GM15510 (cell line): ENCODE data around the gene CDH13.

Experiments
- POLR2A ChIP-seq: IDR thresholded peaks from 3 replicates; pipeline ENCODE4 v1.6.1; 2011; ENCODE audit warnings: borderline replicate concordance; ENCODE audit not compliant: insufficient read length; ENCODE audit errors: extremely low read depth

Gene CDH13

DNA sequence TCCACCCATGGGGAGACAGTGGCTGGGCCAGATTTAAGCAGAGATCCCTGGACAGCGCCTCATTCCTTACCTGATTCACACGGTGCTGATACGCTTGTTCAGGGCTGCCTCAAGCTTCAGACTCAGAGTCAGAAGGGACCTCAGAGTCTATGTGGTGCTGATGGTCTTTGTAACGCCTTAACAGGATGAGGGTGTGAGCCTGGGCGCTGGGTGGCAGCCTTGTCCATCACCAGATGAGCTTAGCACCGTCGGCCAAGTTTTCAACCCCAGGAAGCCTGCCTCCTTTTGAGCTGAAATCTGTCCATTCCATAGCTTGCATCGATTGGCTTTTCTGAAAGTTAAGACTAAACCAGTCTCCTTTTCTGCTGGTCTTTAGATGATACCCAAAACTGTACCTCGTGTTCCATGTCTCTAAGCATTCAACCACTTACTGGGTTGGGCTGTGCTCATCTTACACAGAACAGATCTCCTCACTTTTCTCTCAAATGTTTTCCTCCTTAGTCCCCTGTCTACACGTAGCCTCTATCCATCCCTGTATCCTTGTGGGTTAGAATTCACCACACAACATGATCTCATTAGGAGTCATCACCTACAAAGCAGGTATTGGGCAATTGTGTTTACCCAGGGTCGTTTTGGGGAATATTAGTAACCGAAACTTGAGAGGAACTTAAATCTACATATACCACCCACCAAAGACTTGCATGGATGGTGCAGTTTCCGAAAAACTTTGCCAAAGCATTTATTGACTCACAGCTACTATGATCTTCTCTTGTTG, 573.4 kb downstream of the CDH13 start:
- TF ChIP-seq POLR2A: no peak

DNA sequence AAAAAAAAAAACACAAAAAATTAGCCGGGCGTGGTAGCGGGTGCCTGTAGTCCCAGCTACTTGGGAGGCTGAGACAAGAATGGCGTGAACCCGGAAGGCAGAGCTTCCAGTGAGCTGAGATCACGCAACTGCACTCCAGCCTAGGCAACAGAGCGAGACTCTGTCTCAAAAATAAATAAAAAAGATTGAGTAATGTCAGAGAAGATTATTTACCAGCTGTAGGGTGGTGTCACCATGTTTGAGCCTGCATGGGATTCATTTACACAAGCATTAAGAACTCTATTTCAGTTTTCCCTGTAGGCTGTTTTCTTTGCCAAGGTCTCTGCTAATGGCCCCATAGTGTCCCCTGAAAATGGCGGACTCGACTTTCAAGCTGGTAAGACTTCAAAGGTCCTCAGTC, 575.0 kb downstream of the CDH13 start:
- no peak for TF ChIP-seq POLR2A

DNA sequence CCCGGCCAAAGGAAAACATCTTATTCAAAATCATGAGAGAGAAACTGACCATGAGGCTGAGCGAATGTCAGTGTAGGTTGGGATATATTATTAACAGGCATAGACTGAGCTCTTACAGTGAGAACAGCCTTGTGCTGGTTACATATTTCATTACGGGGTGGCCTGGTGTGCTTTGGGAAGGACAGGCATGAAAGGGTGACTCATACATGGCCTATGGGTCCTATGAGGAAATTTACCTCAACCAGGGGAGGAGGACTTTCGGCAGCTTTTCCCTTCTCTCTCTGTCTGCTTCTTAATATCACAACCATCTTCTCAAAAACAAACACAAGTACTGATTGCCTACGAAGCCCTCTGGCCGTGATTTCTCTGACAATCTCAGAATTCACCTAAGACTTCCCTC, 579.1 kb downstream of the CDH13 start:
- no peak for TF ChIP-seq POLR2A

DNA sequence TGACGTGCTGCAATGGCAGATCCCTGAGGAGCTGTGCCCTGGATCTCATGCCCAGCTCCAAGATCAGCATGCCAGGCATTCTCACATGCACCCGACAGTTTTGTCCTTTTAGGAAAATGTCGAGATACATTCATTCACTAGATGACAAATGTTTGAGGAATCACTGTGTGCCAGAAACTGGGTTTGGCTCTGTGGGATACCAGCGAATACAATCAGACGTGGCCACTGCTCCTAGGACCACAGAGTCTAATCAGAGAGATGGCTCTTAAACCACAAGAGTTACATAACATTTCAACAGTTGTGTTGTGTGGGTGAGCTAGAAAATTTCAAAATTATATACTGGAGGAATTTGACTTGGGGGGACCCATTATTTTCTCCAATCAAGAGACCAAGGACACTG, 579.7 kb downstream of the CDH13 start:
- TF ChIP-seq POLR2A: no peak

DNA sequence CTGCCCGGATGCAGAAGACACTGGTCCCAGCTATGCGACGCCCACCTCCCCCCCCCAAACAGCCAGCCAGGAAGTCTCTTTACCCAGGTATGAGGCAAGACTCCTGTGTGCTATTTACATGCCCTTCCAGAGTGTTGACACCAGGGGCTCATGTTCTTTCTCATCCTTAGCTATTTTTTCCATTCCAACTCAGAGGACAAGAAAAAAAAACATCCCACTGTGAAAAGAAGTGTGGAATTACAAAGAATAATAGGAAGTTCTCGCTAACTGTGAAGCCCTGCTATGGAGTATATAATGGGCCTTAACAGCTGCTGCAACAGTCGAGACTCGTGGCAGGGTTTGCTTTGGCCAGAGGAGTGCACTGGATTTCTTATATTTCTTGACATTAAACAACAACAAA, 584.9 kb downstream of the CDH13 start:
- no peak for TF ChIP-seq POLR2A

DNA sequence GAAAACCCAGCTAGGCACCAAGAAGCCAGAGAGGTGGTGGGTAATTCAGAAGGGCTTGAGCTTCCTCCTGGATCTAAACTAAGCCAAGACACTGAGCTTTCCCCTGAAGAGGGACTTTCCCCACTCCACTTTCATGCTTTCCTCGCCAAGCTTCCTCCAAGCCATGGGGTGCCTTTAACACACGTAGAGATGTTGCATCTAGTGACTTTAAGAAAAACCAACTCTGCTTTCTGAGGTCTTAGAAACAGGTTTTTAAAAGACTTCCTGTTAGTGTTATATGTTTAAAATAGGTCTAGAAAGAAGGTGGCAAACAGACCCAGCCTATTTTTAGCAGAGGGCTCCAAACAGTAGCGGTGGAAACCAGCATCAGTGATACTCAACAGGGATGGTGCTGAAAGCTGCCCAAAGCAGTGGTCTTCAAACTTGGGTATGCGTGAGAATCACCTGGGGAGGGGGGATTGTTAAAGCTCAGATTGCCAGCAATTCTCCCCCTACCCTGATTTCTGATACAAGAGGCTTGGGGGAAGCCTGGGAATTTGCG, 585.6 kb downstream of the CDH13 start:
- no peak for TF ChIP-seq POLR2A

DNA sequence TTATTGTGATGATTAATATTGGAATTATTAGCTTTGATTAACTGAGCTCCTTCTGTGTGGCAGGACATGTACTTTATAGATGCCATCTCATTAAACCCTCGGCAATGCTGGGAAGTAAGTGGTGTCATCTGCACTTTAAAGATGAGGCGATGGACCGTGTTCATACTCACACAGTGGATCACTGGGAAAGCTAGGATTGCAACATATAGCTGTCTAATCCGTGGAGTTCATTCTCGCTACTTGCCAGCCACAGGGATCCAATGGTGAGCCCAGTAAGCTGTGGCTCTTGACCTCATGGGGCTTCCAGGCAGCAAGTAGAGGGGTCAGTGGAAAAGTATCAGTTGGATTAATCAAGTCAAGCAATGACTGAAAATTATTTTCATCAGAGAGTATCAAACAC, 587.9 kb downstream of the CDH13 start:
- TF ChIP-seq POLR2A: no peak

DNA sequence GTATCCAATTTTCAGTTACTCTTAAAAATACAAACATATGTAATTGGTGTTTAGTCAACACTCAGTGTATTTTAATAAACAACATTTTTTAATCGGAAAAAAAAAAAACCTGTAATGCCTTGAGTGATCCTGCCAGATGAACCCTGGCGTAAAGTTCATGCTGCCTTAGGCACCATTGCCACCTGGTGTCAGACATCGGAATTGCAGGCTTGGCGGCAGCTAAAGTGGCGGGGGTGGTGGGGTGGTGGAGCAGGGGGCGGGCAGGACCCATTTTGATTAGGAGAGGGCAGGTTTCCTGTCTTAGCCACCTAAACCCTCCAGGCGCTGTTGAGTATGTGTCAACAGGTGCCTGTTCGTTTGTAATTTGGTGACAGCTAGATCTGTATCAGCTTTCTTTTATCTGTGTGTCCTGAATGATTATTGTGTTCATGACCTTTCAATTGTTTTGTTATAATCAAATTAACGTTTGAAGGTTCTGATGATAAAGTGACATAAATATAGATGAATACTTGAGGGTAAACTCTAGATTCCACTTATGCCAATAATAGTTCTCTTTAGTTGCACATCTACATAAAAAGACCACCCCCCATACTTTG, 588.7 kb downstream of the CDH13 start:
- TF ChIP-seq POLR2A: no peak

DNA sequence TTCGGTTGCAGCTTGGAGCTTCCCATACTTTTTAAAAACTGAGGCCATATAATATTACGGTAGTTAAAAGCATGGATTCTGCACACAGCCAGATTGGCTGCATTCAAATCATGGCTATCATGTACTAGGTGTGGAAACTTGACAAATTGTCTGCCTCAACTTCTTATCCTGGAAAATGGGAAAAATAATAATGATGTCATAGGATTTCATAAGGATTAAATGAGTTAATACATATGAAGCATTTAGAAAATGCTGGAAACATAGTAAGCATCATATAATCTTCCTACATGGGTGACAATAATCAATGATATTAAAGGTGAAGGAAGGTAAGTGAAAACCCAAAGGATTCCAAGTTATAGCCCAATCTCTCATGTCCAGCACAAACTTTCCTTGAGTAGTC, 592.5 kb downstream of the CDH13 start:
- no peak for TF ChIP-seq POLR2A

DNA sequence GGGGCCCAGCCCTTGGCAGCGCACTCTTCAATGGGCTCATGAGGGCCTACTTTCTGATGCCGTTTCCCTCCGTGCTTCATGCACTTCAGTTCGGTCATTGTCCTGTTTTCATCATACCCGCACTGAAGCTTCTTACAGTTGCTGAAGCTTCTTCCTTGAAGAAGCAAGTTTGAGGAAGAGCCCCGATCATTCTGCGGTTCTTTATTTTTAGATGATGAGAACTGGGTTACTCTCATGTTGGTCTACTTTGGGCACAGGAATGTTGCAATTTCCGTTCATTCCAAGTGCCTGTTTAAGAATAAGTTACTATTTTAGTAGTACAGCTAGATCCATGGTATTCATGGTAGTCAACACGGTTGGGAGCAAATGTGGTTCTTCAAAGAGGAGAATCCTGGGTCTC, 593.3 kb downstream of the CDH13 start:
- TF ChIP-seq POLR2A: no peak

DNA sequence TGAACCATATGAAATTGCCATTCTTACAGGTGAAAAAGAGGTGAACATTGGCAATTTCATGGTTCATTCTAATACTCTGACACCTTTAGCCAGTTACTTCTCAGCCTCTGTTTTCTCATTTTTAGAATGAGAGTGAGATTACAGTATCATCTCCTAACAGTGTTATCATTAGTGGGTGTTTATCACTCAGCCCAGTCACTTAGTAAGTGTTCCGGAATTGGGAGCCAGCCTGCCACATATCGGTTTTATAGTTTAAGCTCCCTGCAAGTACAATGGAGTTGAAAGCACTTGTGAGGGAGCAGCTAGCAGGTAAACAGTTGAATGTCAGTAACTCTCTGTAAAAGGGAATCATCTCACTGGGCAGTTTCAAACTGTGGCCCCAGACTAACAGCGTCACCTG, 597.9 kb downstream of the CDH13 start:
- no peak for TF ChIP-seq POLR2A

DNA sequence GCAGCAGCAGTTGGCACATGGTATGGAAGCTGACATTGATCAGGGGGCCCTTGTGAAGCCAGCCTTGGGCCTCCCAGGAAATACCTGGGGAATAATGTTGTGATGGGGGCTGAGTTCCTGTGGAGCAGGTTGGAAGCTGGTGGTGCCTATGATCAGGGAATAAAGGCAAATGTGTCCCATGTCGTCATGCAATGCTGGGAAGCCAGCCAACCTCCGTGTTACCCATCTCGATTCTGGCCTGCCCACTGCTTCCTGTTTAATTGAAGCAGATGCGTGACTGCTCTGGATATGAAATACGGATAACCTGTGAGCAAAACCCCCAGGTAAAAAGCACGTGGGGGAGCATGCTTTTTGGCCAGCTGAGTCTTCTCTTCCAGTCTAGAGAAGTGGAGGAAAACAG, 600.6 kb downstream of the CDH13 start:
- TF ChIP-seq POLR2A: no peak

DNA sequence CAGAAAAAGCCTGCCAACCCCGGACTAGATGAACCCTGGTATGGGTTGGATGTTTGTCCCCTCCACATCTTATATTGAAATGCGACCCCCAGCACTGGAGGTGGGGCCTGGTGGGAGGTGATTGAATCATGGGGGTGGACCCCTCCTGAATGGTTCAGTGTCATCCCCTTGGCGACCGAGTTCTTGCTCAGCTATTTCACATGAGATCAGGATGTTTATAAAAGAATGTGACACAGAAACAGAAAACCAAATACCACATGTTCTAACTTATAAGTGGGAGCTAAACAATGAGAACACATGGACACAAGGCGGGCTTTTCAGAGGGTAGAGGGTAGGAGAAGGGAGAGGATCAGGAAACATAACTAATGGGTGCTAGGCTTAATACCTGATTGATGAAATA, 605.0 kb downstream of the CDH13 start:
- TF ChIP-seq POLR2A: no peak

DNA sequence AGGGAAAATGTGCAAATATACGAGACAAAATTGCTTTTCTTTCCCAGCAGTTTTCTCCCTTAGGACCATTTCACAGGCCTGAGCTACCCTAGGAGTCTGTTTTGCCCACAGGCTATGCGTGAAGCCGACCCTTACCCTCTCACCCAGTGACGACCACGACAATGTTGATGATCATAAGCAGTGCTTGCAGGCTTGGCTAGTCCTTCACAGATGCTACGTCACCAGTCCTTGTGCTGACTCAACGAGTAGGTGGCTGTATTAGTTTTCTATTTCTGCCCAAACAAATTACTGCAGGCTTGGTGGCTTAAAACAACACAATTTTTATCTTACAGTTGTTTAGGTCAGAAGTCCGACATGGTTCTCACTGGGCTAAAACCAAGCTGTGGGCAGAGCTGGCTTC, 606.4 kb downstream of the CDH13 start:
- no peak for TF ChIP-seq POLR2A

DNA sequence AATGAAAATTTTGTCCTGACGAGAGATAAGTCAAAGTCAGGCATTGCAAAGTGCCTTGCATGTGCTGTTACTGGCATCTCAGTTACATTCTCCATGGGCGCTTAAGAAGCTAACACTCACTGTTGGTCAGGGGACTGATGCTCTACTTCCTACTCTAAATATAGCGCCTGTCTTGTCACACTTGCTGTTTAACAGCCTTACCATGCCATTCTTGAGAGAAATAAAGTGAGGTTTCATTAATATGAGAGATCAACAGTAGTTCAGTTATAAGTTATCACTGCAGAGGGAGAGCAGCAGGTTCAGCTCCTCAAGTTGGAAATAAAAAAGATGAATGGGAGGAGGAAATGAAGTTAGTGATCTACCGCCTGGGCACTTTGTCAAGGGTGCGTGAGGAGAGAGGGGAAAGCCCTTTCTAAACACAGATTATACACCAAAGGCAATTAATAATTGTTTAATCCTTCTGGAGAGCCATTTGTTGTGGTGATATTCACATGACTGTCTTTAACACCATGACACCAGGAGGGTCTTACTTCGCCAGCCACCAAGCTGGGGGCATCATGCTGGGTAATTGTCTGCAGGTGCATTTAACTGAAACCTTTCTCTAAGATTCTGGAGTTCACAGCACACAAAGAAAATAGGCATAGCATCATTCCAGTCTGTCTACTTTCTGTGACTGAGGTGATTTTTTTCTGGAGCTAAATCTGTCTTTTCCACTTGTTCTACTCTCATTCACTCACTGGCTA, 612.4 kb downstream of the CDH13 start:
- no peak for TF ChIP-seq POLR2A
